Left ventricle myocardium inferior (tissue), 1 donor: ENCODE data around the gene EXOSC5. TPM values are rescaled to one million over a fixed set of nuclear protein-coding genes. Genes with fewer than 3 reads are reported as not detected.

Experiments used
- DNase-seq: peaks from one replicate; pipeline ENCODE4 v3.0.0-alpha.2; 2020
- H3K27ac ChIP-seq: fragments of 200-600 bp; replicated peaks from 2 replicates; pipeline ENCODE4 v1.8.0; 2021
- H3K27me3 ChIP-seq: fragments of 200-600 bp; 2 replicates; pipeline ENCODE4 v1.8.0; 2021; ENCODE audit warnings: low read depth
- H3K36me3 ChIP-seq: fragments of 200-600 bp; 2 replicates; pipeline ENCODE4 v1.8.0; 2021
- H3K4me1 ChIP-seq: fragments of 200-600 bp; 2 replicates; pipeline ENCODE4 v1.8.0; 2021
- H3K4me3 ChIP-seq: fragments of 200-600 bp; 2 replicates; pipeline ENCODE4 v1.8.0; 2021; ENCODE audit warnings: mild to moderate bottlenecking, moderate library complexity
- H3K9me3 ChIP-seq: fragments of 200-600 bp; replicated peaks from 2 replicates; pipeline ENCODE4 v1.8.0; 2021
- CTCF ChIP-seq: fragments of 200-600 bp; IDR thresholded peaks from 2 replicates; pipeline ENCODE4 v1.8.0; 2021; ENCODE audit warnings: antibody characterized with exemption, mild to moderate bottlenecking, borderline replicate concordance
- intact Hi-C: fragments of 100-400 bp; cut with micrococcal nuclease; formaldehyde crosslinking; loops from one replicate; pipeline ENCODE4 v1.11.0; 2022
- total RNA-seq: library from RNA; stranded (reverse); fragmentation: NEBNext Ultra II Directional; extraction: Animal tissue kit (Norgen Biotek cat#: 25700); gene quantifications from one replicate; pipeline ENCODE4 v1.2.1, GENCODE V29; 2021
- donor health status: DM: no; HTN: yes; CAD: no; lungs with severe emphysema.

EXOSC5 gene
- total RNA-seq, 1 donor from 2014 or later, result 17.4 TPM

GRCh38 chr19:41369769-41370168 lies 27.4 kb downstream of the EXOSC5 start:
- no peak for DNase-seq
- TF ChIP-seq CTCF, result no peak
- no peaks in the 10 kb centered on the region for H3K9me3 ChIP-seq
- intact Hi-C loops, result no loop called here
- no peaks in the 10 kb centered on the region for H3K36me3 ChIP-seq
- H3K27me3 ChIP-seq, result no peaks in the 10 kb centered on the region
- no peak overlapping the region for H3K4me3 ChIP-seq
- peaks cover 14% of the 10 kb centered on the region for H3K4me1 ChIP-seq
- no peak overlapping the region for H3K27ac ChIP-seq

- no peaks in the 10 kb centered on the region for H3K27me3 ChIP-seq
- H3K4me3 ChIP-seq, result no peak overlapping the region
- no peak for TF ChIP-seq CTCF
- intact Hi-C loops, result no loop called here
- H3K36me3 ChIP-seq, result no peaks in the 10 kb centered on the region
- no peak for DNase-seq
- H3K9me3 ChIP-seq, result no peaks in the 10 kb centered on the region
- H3K27ac ChIP-seq, result no peak overlapping the region
- H3K4me1 ChIP-seq, result peaks cover 13% of the 10 kb centered on the region
Observed at GRCh38 chr19:41367848-41368301, 29.3 kb downstream of the EXOSC5 start.

GRCh38 chr19:41366089-41366488 lies 31.1 kb downstream of the EXOSC5 start:
- H3K27me3 ChIP-seq, result no peaks in the 10 kb centered on the region
- H3K9me3 ChIP-seq, result no peaks in the 10 kb centered on the region
- no peak overlapping the region for H3K27ac ChIP-seq
- no peaks in the 10 kb centered on the region for H3K36me3 ChIP-seq
- intact Hi-C loops, result no loop called here
- DNase-seq, result no peak
- no peak for TF ChIP-seq CTCF
- H3K4me3 ChIP-seq, result no peak overlapping the region
- H3K4me1 ChIP-seq, result peaks cover 13% of the 10 kb centered on the region

GRCh38 chr19:41364524-41365391 lies 32.4 kb downstream of the EXOSC5 start:
- no peak for DNase-seq
- Histone ChIP-seq H3K4me1 (peaks cover 13% of the 10 kb centered on the region), H3K27ac (peak overlapping the region; percentile 97), H3K36me3 (no peaks in the 10 kb centered on the region), H3K4me3 (peak overlapping the region; percentile 76), H3K27me3 (no peaks in the 10 kb centered on the region), H3K9me3 (no peaks in the 10 kb centered on the region)
- intact Hi-C loops, result no loop called here
- no peak for TF ChIP-seq CTCF

GRCh38 chr19:41363753-41364523 lies 33.2 kb downstream of the EXOSC5 start, which contains the start of gene B9D2:
Gene B9D2, minus strand, starts transcription at chr19:41364149. Its CDS starts 630 bp downstream, at chr19:41363519.
- intact Hi-C loops, result no loop called here
- Histone ChIP-seq H3K27me3 (no peaks in the 10 kb centered on the region), H3K4me3 (peak within 1 kb of the TSS; percentile 76), H3K9me3 (no peaks in the 10 kb centered on the region), H3K36me3 (no peaks in the 10 kb centered on the region), H3K27ac (peak within 1 kb of the TSS; percentile 97), H3K4me1 (peaks cover 13% of the 10 kb centered on the region)
- TF ChIP-seq CTCF, result no peak
- DNase-seq, result peak; percentile 98
